NT2/D1 (cell line): ENCODE results near the gene CDH13.

Experiments used
- SUZ12 ChIP-seq: IDR thresholded peaks from 2 replicates; pipeline ENCODE4 v1.6.1; 2011; ENCODE audit not compliant: insufficient read length, insufficient read depth; ENCODE audit errors: extremely low read depth
- YY1 ChIP-seq: IDR thresholded peaks from 2 replicates; pipeline ENCODE4 v1.6.1; 2011; ENCODE audit not compliant: insufficient read length, insufficient read depth
- ZNF274 ChIP-seq: IDR thresholded peaks from 2 replicates; pipeline ENCODE4 v1.6.1; 2011; ENCODE audit warnings: mild to moderate bottlenecking, low read depth, low read length

DNA sequence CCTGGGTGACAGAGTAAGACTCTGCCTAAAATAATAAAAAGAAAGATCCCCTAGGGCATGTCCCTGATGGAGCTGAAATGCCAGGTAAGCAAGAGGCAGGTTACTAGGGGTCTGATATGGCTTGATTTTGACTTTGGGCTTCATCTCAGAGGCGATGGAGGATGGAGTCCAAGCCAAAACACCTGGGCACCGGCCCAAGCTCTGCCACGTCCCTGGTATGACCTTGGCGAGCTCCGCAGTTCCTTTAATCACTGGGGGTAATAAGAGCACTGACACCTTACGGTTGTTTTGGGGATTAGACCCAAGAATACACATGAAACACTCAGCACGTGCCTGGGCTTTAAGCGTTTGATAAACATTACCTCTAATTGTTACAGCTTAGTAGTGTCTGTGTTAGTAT is 830.2 kb downstream of the CDH13 start:
- TF ChIP-seq YY1 (no peak), ZNF274 (no peak), SUZ12 (no peak)
